Uterus (tissue), 4 donors: ENCODE data around the gene COL25A1. TPM values are rescaled to one million over a fixed set of nuclear protein-coding genes. Genes with fewer than 3 reads are reported as not detected.

Experiments
- DNase-seq, 2 donors: peaks; one replicate each; pipeline ENCODE4 v3.0.0-alpha.2; 2019 to 2020
- H3K27ac ChIP-seq, 2 donors: fragments of 200-600 bp; sonication (generic); 1 replicate in 1 of 2; 2 replicates in 1 of 2; pipeline ENCODE4 v1.5.1; 2016 to 2018
- H3K27me3 ChIP-seq, 2 donors: fragments of 200-600 bp; sonication (generic); one replicate each; pipeline ENCODE4 v1.5.1; 2018 to 2019; ENCODE audit warnings: control low read depth in 1 of 2
- H3K36me3 ChIP-seq, 2 donors: fragments of 200-600 bp; sonication (generic); one replicate each; pipeline ENCODE4 v1.5.1; 2019; ENCODE audit warnings: control low read depth in 1 of 2
- H3K4me1 ChIP-seq, 2 donors: fragments of 200-600 bp; sonication (generic); one replicate each; pipeline ENCODE4 v1.5.1; 2018 to 2019; ENCODE audit warnings: control low read depth in 1 of 2
- H3K4me3 ChIP-seq, 2 donors: fragments of 200-600 bp; sonication (generic); 1 replicate in 1 of 2; 2 replicates in 1 of 2; pipeline ENCODE4 v1.5.1; 2018 to 2019; ENCODE audit warnings: mild to moderate bottlenecking in 1 of 2
- H3K9me3 ChIP-seq, 2 donors: fragments of 200-600 bp; sonication (generic); one replicate each; pipeline ENCODE4 v1.5.1; 2019; ENCODE audit warnings: control low read depth in 1 of 2
- CTCF ChIP-seq, 4 experiments: fragments of 200-600 bp in 2 of 4; fragments of 450-650 bp in 2 of 4; sonication (generic) in 2 of 4; IDR thresholded peaks; one replicate each; pipeline ENCODE4 v1.5.1; 2016 to 2019; ENCODE audit warnings: antibody characterized with exemption in 4 of 4, mild to moderate bottlenecking in 2 of 4, moderate library complexity in 1 of 4
- POLR2A ChIP-seq, 2 donors: fragments of 450-650 bp; IDR thresholded peaks; one replicate each; pipeline ENCODE4 v1.6.1; 2016; ENCODE audit warnings: antibody characterized with exemption in 2 of 2, mild to moderate bottlenecking in 1 of 2, moderate library complexity in 1 of 2
- intact Hi-C: fragments of 100-400 bp; cut with DNase I; formaldehyde crosslinking; loops from one replicate; pipeline ENCODE4 v1.15.1; 2023; ENCODE audit warnings: low total_unique reads
- total RNA-seq, 4 donors: library from RNA; depleted of rRNA in 3 of 4; stranded (reverse); fragments of >200 nt in 3 of 4; gene quantifications; one replicate each; pipeline versions ENCODE4 v1.1.0 to v1.2.4, GENCODE V29; 2014 to 2023
- donor health status: DM: yes; HTN: yes; CAD: no.

COL25A1 gene
- total RNA-seq, 4 donors from 2014 or later, result 0.26 to 41.1 (median 1.8) TPM; not detected in 1

- Histone ChIP-seq H3K9me3 (no peaks in the 10 kb centered on the region), H3K27ac (no peak overlapping the region), H3K27me3 (no peaks in the 10 kb centered on the region), H3K4me3 (no peak overlapping the region), H3K36me3 (no peaks in the 10 kb centered on the region), H3K4me1 (no peaks in the 10 kb centered on the region)
- intact Hi-C loops, result no loop called here
- no peak for DNase-seq
- no peak for TF ChIP-seq POLR2A (IDR thresholded peaks at IDR 0.05)
- no peak for TF ChIP-seq CTCF (IDR thresholded peaks at IDR 0.05)
These were observed 265.4 kb downstream of the COL25A1 start for GRCh38 chr4:109037026-109037425.

- Histone ChIP-seq H3K36me3 (no peaks in the 10 kb centered on the region), H3K9me3 (no peaks in the 10 kb centered on the region), H3K27me3 (no peaks in the 10 kb centered on the region), H3K4me3 (no peak overlapping the region), H3K4me1 (no peaks in the 10 kb centered on the region), H3K27ac (no peak overlapping the region)
- intact Hi-C loops, result no loop called here
- no peak for DNase-seq
- no peak for TF ChIP-seq POLR2A (IDR thresholded peaks at IDR 0.05)
- TF ChIP-seq CTCF (IDR thresholded peaks at IDR 0.05), result no peak
These were observed 268.5 kb downstream of the COL25A1 start for GRCh38 chr4:109033993-109034392.

GRCh38 chr4:109032671-109033070, 269.8 kb downstream of the COL25A1 start:
- H3K9me3 ChIP-seq, result no peaks in the 10 kb centered on the region
- H3K36me3 ChIP-seq, result no peaks in the 10 kb centered on the region
- no peaks in the 10 kb centered on the region for H3K27me3 ChIP-seq
- no peak for DNase-seq
- no peaks in the 10 kb centered on the region for H3K4me1 ChIP-seq
- intact Hi-C loops, result no loop called here
- H3K4me3 ChIP-seq, result no peak overlapping the region
- no peak overlapping the region for H3K27ac ChIP-seq
- TF ChIP-seq CTCF (IDR thresholded peaks at IDR 0.05) (no peak), POLR2A (IDR thresholded peaks at IDR 0.05) (no peak)

GRCh38 chr4:109029987-109030386, 272.5 kb downstream of the COL25A1 start:
- Histone ChIP-seq H3K4me3 (no peak overlapping the region), H3K27ac (no peak overlapping the region), H3K36me3 (no peaks in the 10 kb centered on the region), H3K9me3 (no peaks in the 10 kb centered on the region), H3K27me3 (no peaks in the 10 kb centered on the region), H3K4me1 (no peaks in the 10 kb centered on the region)
- DNase-seq, result no peak
- no peak for TF ChIP-seq CTCF (IDR thresholded peaks at IDR 0.05)
- TF ChIP-seq POLR2A (IDR thresholded peaks at IDR 0.05), result no peak
- intact Hi-C loops, result no loop called here

- Histone ChIP-seq H3K27ac (no peak overlapping the region), H3K9me3 (no peaks in the 10 kb centered on the region), H3K4me3 (no peak overlapping the region), H3K27me3 (no peaks in the 10 kb centered on the region), H3K4me1 (no peaks in the 10 kb centered on the region), H3K36me3 (no peaks in the 10 kb centered on the region)
- DNase-seq, result no peak
- TF ChIP-seq POLR2A (IDR thresholded peaks at IDR 0.05) (no peak), CTCF (IDR thresholded peaks at IDR 0.05) (no peak)
- intact Hi-C loops, result no loop called here
These were observed 275.4 kb downstream of the COL25A1 start for GRCh38 chr4:109027016-109027500.
